ENCODE data around the gene LRRC10B.

LRRC10B gene

GRCh38 chr11:61510166-61510919 is 1.8 kb downstream of the LRRC10B start:
- DNase-seq: peak; percentile 27

- DNase-seq: no peak
These were observed 2.4 kb downstream of the LRRC10B start for GRCh38 chr11:61510974-61511373.

- no peak for DNase-seq
These were observed 2.8 kb downstream of the LRRC10B start for GRCh38 chr11:61511383-61511782.

- DNase-seq: no peak
These were observed 3.9 kb downstream of the LRRC10B start for GRCh38 chr11:61512435-61512834.

- DNase-seq: no peak
These were observed 4.7 kb downstream of the LRRC10B start for GRCh38 chr11:61513143-61513765.

GRCh38 chr11:61514050-61514917 is 5.7 kb downstream of the LRRC10B start:
- no peak for DNase-seq

GRCh38 chr11:61515686-61516085 is 7.1 kb downstream of the LRRC10B start:
- no peak for DNase-seq

GRCh38 chr11:61516191-61516590 is 7.6 kb downstream of the LRRC10B start:
- no peak for DNase-seq

- DNase-seq: peak; percentile 90
These were observed 8.4 kb downstream of the LRRC10B start for GRCh38 chr11:61516675-61517572.

GRCh38 chr11:61518032-61518795 is 9.7 kb downstream of the LRRC10B start:
- no peak for DNase-seq

- DNase-seq: no peak
These were observed 14.3 kb downstream of the LRRC10B start for GRCh38 chr11:61522881-61523280.

GRCh38 chr11:61524446-61524845 is 15.9 kb downstream of the LRRC10B start:
- no peak for DNase-seq

- no peak for DNase-seq
These were observed 16.5 kb downstream of the LRRC10B start for GRCh38 chr11:61524963-61525587.

GRCh38 chr11:61526229-61526628 is 17.7 kb downstream of the LRRC10B start:
- no peak for DNase-seq

- DNase-seq: no peak
These were observed 18.6 kb downstream of the LRRC10B start for GRCh38 chr11:61526956-61527731.

- no peak for DNase-seq
These were observed 19.6 kb downstream of the LRRC10B start for GRCh38 chr11:61528114-61528513.

GRCh38 chr11:61529537-61530225 is 21.1 kb downstream of the LRRC10B start:
- no peak for DNase-seq

GRCh38 chr11:61531044-61531443 is 22.5 kb downstream of the LRRC10B start:
- DNase-seq: no peak

- peak; percentile 66 for DNase-seq
These were observed 23.8 kb downstream of the LRRC10B start for GRCh38 chr11:61532134-61533038.
